NOMO-1 (cell line): Measurements from ENCODE around the gene ENDOU.

Experiments used
- DNase-seq, 2 experiments: peaks; one replicate each; lab custom pipeline; 2025; ENCODE audit not compliant: unreplicated experiment in 2 of 2; lab: John Stamatoyannopoulos, UW

Gene ENDOU

GRCh38 chr12:47757840-47758583 is 32.7 kb upstream of the ENDOU start:
- DNase-seq, result no peak

GRCh38 chr12:47757364-47757839 is 32.1 kb upstream of the ENDOU start:
- no peak for DNase-seq

GRCh38 chr12:47755655-47756562 is 30.6 kb upstream of the ENDOU start:
- DNase-seq, result no peak

DNA sequence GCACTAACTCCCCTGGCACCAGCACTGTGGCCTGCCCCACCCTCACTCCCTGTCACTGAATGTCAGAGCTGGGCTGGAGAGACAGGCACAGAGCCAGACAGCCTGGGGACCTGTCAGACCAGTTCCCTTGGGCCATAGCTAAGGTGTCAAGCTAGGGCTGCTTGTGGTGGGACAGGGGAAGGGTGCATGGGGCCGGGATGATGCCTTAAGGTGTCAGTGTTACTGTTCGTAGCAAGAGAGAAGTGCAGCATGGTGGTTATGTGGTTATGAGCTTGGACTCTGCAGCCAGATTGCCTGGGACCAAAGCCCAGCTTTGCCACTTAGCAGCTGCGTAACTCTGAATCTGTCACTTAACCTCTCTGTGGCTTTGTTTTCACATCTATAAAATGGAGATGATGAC is 29.6 kb upstream of the ENDOU start:
- DNase-seq, result no peak

DNA sequence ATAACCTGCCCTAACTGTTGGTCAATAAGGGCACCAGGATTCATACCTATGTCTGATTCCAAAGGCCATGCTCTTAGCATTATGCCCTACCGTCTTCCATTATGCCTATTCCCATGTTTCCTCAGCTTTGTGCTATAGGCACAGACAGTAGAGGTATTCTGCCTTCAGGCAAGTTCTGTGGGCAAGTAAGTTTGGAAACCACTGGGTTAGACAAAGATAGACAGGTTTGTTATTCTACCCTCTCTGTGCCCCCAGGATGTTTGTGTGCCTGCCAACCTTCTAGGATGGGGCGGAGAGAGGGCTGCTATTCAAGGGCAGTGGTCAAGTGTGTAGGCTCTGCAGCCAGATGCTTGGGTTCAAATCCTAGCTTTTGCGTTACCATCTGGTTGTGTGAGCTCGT is 28.8 kb upstream of the ENDOU start:
- DNase-seq, result no peak

DNA sequence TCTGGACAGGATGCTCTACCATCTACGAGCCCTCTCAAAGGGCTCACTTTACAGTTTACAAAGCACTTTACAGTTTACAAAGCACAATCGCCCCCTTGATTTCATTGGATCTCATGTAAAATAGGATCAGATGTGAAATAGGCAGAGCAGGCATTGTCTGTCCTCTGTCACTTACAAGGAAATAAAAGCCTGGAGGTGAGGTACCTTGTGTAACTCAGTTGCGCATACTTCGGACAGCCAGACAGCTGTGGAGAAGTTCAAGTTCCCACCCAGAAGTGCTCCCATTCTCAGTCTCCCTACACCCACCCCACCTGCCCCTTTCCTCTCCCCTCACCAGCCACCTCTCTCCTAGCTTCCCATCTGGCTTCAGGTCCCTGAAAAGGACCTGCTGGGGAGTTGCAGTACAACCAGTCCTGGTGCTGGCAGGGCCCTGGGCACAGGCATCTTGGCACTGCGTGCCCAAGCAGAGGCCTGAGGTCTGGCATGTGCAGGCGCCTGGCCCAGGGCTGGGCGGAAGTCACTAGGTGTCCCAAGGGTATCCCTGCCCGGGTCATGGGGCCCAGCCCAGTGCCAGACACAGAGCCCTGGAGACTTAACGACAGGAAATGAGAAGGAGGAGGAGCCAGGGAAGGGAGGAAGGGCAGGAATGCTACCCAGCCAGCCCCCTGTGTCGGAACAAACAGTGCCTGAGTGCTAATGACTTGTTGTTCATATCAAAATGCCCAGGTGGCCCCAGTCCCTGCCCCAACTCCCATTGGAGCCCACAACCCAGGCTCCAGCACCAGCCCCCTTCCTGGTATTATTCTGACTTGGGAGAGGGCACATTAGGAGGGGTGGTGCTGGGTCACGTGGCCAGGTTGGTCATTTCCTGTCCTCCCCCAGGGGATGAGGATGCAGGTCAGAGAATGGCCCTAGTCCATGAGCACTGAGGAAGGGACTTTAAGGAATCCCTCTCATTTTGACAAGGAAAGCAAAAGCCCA is 28.0 kb upstream of the ENDOU start:
- DNase-seq, result no peak

DNA sequence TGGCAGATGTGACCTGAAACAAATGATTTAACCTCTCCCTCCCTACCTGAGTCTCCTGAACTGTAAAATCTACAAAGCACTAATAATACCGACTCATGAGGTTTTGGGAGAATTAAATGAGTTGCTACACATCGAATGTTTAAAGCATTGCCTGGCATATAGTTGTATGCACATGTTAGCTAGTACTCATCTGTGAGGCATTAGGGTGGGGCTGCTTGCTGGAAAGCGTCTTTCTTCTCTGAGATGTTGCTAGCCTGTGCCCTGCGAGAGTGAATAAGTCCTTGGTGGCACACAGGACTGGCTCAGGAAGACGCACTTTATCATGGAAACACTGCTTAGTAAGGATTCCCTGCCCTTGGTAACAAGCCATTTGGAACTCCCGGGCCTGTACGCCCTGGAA is 27.3 kb upstream of the ENDOU start:
- DNase-seq, result no peak

DNA sequence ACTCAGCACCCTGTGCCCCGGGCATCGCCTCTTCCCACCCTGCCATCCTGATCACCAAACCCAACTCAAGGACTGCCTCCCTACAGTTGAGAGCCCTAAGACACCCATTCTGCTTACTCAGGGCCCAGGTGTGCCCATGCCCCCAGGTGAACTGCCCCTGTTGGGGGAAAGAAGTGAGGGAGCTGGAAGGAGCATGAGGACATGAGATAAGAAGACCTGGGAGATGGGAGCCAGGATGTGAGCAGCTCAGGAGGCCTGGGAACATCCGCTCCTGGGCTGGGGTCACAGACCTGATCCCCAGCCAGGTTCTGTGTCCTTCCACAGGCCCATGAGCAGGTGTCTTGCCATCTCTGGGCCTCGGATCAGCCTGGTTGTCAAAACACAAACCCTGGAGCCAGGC is 26.8 kb upstream of the ENDOU start:
- DNase-seq, result no peak

DNA sequence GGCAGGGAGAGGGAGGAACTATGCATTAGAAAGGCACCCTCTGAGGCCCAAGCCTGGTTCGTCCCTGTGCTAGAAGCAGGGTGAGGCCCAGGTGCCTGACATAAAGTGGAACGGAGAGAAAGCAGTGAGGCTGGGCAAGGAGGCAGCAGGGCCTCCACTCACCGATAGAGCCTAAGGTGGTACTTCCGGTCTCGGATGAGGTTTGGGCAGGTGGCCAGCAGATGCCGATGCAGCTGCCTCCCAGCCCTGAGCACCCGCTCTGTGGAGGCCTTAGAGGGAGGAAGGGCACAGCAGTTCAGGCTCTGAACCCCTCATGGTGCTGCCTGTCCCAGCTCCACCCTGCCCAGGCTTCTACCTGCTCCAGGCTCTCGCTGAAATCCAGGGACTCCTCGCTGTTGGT is 26.3 kb upstream of the ENDOU start:
- no peak for DNase-seq

- DNase-seq, result no peak
These were observed 25.7 kb upstream of the ENDOU start for GRCh38 chr12:47750916-47751470.

GRCh38 chr12:47750229-47750798 is 25.0 kb upstream of the ENDOU start:
- peak; percentile 44 to 75 for DNase-seq

DNA sequence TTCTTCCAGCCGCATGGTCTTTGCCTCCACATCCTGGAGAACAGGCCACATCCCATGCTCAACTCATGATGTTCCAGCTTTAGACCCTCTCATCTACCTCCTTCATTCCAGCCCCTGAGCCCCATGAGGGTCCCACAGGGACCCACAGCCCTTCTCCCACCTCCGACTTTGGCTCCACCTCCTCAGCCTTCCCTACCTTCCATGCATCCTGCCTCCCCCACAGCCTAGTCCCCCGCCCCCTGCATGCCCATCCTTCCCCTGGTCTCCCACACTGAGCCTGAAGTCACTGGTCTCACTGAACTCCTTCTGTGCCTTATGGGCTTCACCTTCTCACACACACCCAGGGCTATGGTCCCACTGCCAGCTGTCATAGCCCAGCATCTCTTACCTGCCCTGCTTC is 23.6 kb upstream of the ENDOU start:
- no peak for DNase-seq

DNA sequence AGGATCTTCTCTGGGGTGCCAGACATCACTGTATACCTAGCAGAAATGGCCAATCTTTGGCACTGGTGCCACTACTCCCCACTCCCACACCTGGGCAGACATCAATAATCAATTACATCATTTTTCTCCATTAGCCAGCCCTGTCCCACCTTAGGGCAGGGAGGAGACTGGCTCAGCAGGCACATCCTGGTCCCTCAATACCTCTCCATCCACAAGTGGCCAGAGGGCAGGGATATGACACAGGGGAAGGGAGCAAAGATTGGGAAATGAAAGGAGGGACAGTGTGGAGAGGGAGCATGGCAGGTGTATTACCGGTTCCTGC is 23.2 kb upstream of the ENDOU start:
- no peak for DNase-seq

DNA sequence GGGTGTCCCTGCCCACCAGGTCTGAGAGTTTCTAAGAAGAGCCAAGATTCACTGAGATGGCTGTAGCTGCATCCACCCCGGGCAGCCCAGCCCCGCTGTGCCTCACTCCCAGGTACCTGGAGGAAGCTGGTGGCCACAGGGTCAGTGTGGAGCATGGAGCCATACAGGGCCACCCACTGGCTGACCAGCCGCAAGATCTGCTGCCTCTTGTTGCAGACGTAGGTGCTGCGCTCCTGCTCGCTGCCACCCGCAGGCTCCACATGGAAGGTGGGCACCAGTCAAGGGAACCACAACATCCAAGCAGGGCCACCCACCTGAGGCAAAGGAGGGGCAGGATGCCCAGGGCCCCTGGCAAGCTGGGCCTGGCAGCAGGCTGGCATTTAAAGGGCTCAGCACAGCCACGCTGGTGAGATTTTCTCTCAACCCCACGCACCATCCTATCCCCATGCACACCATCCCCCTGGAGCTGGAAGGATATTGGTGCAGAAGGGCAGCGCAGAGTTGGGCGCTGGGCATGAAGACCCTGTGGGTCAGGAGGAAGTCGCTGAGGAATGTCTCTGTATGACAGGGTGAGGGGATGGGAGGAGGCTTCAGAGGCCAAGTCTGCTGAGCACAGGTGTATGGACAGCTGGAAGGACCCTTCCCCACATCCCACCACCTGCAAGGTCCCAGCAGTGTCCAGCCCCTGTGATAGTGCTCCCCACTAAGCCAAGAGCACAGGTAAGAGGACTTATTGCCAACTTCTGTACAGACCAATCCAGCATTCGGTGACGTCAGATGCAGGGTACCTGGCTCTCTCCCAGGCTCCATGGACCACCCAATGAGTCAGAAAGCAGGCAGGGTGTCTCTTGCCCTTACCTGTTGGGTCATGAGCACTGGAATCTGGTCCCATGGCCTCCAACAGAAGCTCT is 22.6 kb upstream of the ENDOU start:
- no peak for DNase-seq

DNA sequence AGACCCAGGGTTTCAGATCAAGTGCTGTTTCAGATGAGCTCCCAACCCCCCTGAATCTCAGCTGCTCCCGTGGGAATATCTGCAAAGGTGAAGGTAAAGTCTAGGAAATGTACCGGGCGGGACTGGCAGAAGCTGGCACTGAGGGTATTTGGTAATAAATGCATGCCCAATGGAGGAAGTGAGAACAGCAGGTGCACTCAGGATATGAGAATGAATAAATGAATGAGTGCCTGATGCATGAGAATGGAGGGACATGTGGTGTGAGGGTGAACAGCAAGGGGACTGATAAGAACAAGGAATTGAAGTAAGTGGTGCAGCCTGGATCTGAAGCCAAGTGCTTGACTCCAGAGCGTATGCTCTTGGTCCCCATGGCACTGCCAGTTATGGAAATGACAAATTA is 21.8 kb upstream of the ENDOU start:
- no peak for DNase-seq

DNA sequence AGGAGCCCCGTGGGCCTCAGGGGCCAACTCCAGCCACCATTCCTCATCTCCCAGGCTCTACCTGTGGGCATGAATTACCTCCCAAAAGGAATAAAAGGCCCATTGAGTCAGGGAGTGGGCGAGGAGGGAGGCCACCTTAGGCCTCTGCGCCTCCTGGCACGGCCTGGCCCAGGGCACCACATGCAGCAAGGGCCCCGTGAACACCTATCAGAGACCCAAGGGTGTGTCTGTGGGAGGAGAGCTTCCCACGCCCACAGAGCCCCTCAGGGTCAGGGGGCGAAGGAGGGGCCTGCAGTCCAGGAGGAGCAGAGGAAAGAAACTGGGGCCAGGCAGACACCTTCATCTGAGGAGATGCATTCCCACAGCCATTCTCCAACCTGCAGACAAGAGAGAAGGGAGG is 21.2 kb upstream of the ENDOU start:
- no peak for DNase-seq

- DNase-seq, result no peak
These were observed 20.8 kb upstream of the ENDOU start for GRCh38 chr12:47746073-47746472.

DNA sequence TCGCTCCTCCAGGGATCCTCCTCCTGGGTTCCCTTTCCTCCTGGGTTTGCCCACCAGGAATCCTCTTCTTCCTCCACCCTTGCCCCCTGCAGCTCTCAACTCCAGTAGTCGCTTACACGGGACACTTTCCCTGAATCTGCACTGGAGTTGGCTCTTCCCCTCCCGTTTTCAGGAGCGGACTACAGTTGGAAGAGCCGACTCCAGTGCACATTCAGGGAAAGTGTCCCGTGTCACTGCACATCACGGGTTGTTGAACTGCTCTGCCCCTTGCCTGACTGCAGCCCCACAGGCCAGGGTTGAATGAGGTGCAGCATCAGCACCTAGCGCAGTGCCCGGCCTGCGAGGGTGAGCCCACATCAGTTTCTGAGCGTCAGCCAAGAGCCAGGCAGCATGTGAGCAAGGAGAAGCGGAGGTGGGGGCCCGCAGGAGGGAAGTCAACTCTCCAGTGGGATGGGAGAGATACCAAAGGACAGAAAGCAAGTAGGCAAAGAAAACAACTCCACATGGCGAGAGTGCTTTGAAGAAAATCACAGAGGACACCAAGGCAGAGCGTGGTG is 20.3 kb upstream of the ENDOU start:
- no peak for DNase-seq
